GM12874 (cell line): ENCODE results near the gene DDTL.
"Not testable (repeated sequence)": the region's sequence is repeated elsewhere in the genome, so short reads cannot be mapped to it uniquely, and the experiment has no call there.

ENCODE experiments used
- CTCF ChIP-seq: IDR thresholded peaks from 2 replicates; pipeline ENCODE4 v1.5.1; 2011; ENCODE audit warnings: low read depth, mild to moderate bottlenecking, control low read depth, low read length, moderate library complexity; ENCODE audit not compliant: insufficient read depth

DDTL gene

GRCh38 chr22:23961084-23961771 is 5.5 kb upstream of the DDTL start, which contains the start of gene GSTT2B:
Gene GSTT2B (minus strand): TSS chr22:23961195. CDS start chr22:23961131, 64 bp downstream.
- not testable (repeated sequence) for TF ChIP-seq CTCF

GRCh38 chr22:23969071-23969470 is 2.4 kb downstream of the DDTL start:
- no peak for TF ChIP-seq CTCF

- TF ChIP-seq CTCF = no peak
Measured at GRCh38 chr22:23970201-23970641, 3.5 kb downstream of the DDTL start.

- TF ChIP-seq CTCF = no peak
Measured at GRCh38 chr22:23970816-23971486, 4.3 kb downstream of the DDTL start.

- not testable (repeated sequence) for TF ChIP-seq CTCF
Measured at GRCh38 chr22:23974345-23974744, 7.7 kb downstream of the DDTL start, which contains the start of gene DDT. Gene DDT (minus strand): TSS chr22:23974441. CDS start chr22:23974414, 27 bp downstream.

- TF ChIP-seq CTCF = not testable (repeated sequence)
Measured at GRCh38 chr22:23979557-23980240, 13.0 kb downstream of the DDTL start, which contains the start of gene GSTT2. Gene GSTT2 (plus strand): TSS chr22:23980134.

GRCh38 chr22:23984430-23984829 is 17.7 kb downstream of the DDTL start:
- peak; percentile 80 for TF ChIP-seq CTCF
